Activated CD4-positive, alpha-beta memory T cell treated with anti-CD3 and anti-CD28 coated beads for 36 hours (primary cell): ENCODE results near the gene HTR6. TPM values are rescaled to one million over a fixed set of nuclear protein-coding genes. Genes with fewer than 3 reads are reported as not detected.

Experiments used
- CTCF ChIA-PET: fragments of 350-600 bp; sonication (Branson Sonifier 250); formaldehyde crosslinking; loops from one replicate; lab custom pipeline; 2021; ENCODE audit warnings: antibody characterized with exemption, inconsistent platforms; lab: Charles Lee
- POLR2A ChIA-PET: fragments of 350-600 bp; sonication (Branson Sonifier 250); formaldehyde crosslinking; loops from one replicate; lab custom pipeline; 2021; ENCODE audit warnings: antibody characterized with exemption; lab: Charles Lee
- DNase-seq: peaks from one replicate; pipeline ENCODE4 v3.0.0-alpha.2; 2020
- H3K27ac Mint-ChIP-seq: one replicate; pipeline ENCODE4 v1.8.0; 2021; ENCODE audit warnings: mixed read lengths
- H3K27me3 Mint-ChIP-seq: one replicate; pipeline ENCODE4 v1.8.0; 2021; ENCODE audit warnings: mixed read lengths
- H3K36me3 Mint-ChIP-seq: one replicate; pipeline ENCODE4 v1.8.0; 2021; ENCODE audit warnings: mixed read lengths
- H3K4me1 Mint-ChIP-seq: one replicate; pipeline ENCODE4 v1.8.0; 2021; ENCODE audit warnings: low read depth, mixed read lengths
- H3K4me3 Mint-ChIP-seq: one replicate; pipeline ENCODE4 v1.8.0; 2021; ENCODE audit warnings: mild to moderate bottlenecking, mixed read lengths
- H3K9me3 Mint-ChIP-seq: one replicate; pipeline ENCODE4 v1.8.0; 2021; ENCODE audit warnings: mixed read lengths
- intact Hi-C: fragments of 100-400 bp; cut with micrococcal nuclease; formaldehyde crosslinking; loops from one replicate; pipeline ENCODE4 v1.15.1; 2023
- total RNA-seq, 2 experiments: library from RNA; stranded (reverse); gene quantifications; one replicate each; pipeline ENCODE4 v1.2.3, GENCODE V29; 2021

Gene HTR6
- total RNA-seq, 2 experiments from 2014 or later = 0.17 to 0.19 TPM

GRCh38 chr1:19661721-19662228 lies 2.9 kb upstream of the HTR6 start:
- no peak overlapping the region for H3K27ac Mint-ChIP-seq

GRCh38 chr1:19662313-19662712 lies 2.4 kb upstream of the HTR6 start:
- no peaks in the 10 kb centered on the region for H3K9me3 Mint-ChIP-seq
- H3K36me3 Mint-ChIP-seq = peaks cover 1% of the 10 kb centered on the region
- no peak overlapping the region for H3K4me3 Mint-ChIP-seq
- H3K4me1 Mint-ChIP-seq = peaks cover 20% of the 10 kb centered on the region
- no peak for DNase-seq
- H3K27ac Mint-ChIP-seq = no peak overlapping the region
- CTCF ChIA-PET = interaction anchor here (0.6 to 6.2 kb wide), 44 partner anchors 9 to 488 kb away, joined by 3 to 195 read pairs (median 4); partner anchors contain the start of genes EMC1, MRTO4, NBL1 and OTUD3
- H3K27me3 Mint-ChIP-seq = peaks cover 21% of the 10 kb centered on the region
- intact Hi-C loops = no loop called here
- POLR2A ChIA-PET = no interaction called here

More at GRCh38 chr1:19661721-19662228, 2.9 kb upstream of the HTR6 start:
- CTCF ChIA-PET = interaction anchor here (0.6 to 6.2 kb wide), 46 partner anchors 8 to 487 kb away, joined by 3 to 195 read pairs (median 4); partner anchors contain the start of genes EMC1, MRTO4, NBL1 and OTUD3
- Mint-ChIP-seq H3K9me3 (no peaks in the 10 kb centered on the region), H3K36me3 (peaks cover 1% of the 10 kb centered on the region), H3K4me1 (peaks cover 20% of the 10 kb centered on the region), H3K4me3 (no peak overlapping the region), H3K27me3 (peaks cover 17% of the 10 kb centered on the region)
- DNase-seq = peak; percentile 45
- POLR2A ChIA-PET = no interaction called here
- intact Hi-C loops = loop anchor here (1.0 to 2.0 kb wide), 2 partner anchors 43 to 149 kb away; no protein-coding TSS in a partner anchor

- ChIA-PET CTCF (interaction anchor here (6.2 kb wide), 1 partner anchor 41 kb away, joined by 195 read pairs; no protein-coding TSS in a partner anchor), POLR2A (no interaction called here)
Observed at GRCh38 chr1:19665186-19665495, 466 bp downstream of the HTR6 start.

GRCh38 chr1:19665496-19666465 lies 1.1 kb downstream of the HTR6 start:
- no peak for DNase-seq
- H3K27ac Mint-ChIP-seq = no peak overlapping the region
- peaks cover 1% of the 10 kb centered on the region for H3K36me3 Mint-ChIP-seq
- H3K27me3 Mint-ChIP-seq = peaks cover 21% of the 10 kb centered on the region
- H3K4me1 Mint-ChIP-seq = peaks cover 14% of the 10 kb centered on the region
- ChIA-PET POLR2A (no interaction called here), CTCF (interaction anchor here (0.6 kb wide), 1 partner anchor 761 kb away, joined by 4 read pairs; no protein-coding TSS in a partner anchor)
- peak overlapping the region; percentile 62 for H3K4me3 Mint-ChIP-seq
- intact Hi-C loops = no loop called here
- H3K9me3 Mint-ChIP-seq = no peaks in the 10 kb centered on the region

More at GRCh38 chr1:19665186-19665495, 466 bp downstream of the HTR6 start:
- DNase-seq = no peak
- intact Hi-C loops = no loop called here
- Mint-ChIP-seq H3K4me1 (peaks cover 14% of the 10 kb centered on the region), H3K4me3 (peak overlapping the region; percentile 28), H3K9me3 (no peaks in the 10 kb centered on the region), H3K27ac (no peak overlapping the region), H3K27me3 (peaks cover 21% of the 10 kb centered on the region), H3K36me3 (peaks cover 1% of the 10 kb centered on the region)

GRCh38 chr1:19668888-19669287 lies 4.2 kb downstream of the HTR6 start:
- CTCF ChIA-PET = interaction anchor here (0.5 to 0.8 kb wide), 2 partner anchors 36 to 349 kb away, joined by 3 to 4 read pairs; no protein-coding TSS in a partner anchor

GRCh38 chr1:19670787-19671186 lies 6.1 kb downstream of the HTR6 start:
- DNase-seq = no peak
- peaks cover 3% of the 10 kb centered on the region for H3K4me1 Mint-ChIP-seq
- H3K27ac Mint-ChIP-seq = no peak overlapping the region
- H3K27me3 Mint-ChIP-seq = peaks cover 14% of the 10 kb centered on the region
- CTCF ChIA-PET = interaction anchor here (1.0 to 4.0 kb wide), 3 partner anchors 10 to 36 kb away, joined by 3 to 25 read pairs (median 3); no protein-coding TSS in a partner anchor
- POLR2A ChIA-PET = no interaction called here
- intact Hi-C loops = no loop called here
- peaks cover 1% of the 10 kb centered on the region for H3K36me3 Mint-ChIP-seq
- no peak overlapping the region for H3K4me3 Mint-ChIP-seq
- no peaks in the 10 kb centered on the region for H3K9me3 Mint-ChIP-seq

More at GRCh38 chr1:19668888-19669287, 4.2 kb downstream of the HTR6 start:
- intact Hi-C loops = no loop called here
- Mint-ChIP-seq H3K4me1 (peaks cover 11% of the 10 kb centered on the region), H3K36me3 (peaks cover 1% of the 10 kb centered on the region), H3K27ac (no peak overlapping the region), H3K9me3 (no peaks in the 10 kb centered on the region), H3K4me3 (no peak overlapping the region), H3K27me3 (peaks cover 19% of the 10 kb centered on the region)
- DNase-seq = no peak
- POLR2A ChIA-PET = no interaction called here

- CTCF ChIA-PET = interaction anchor here (0.8 to 4.0 kb wide), 5 partner anchors 11 to 43 kb away, joined by 3 to 25 read pairs (median 3); no protein-coding TSS in a partner anchor
- H3K27ac Mint-ChIP-seq = no peak overlapping the region
- no peaks in the 10 kb centered on the region for H3K9me3 Mint-ChIP-seq
- H3K36me3 Mint-ChIP-seq = no peaks in the 10 kb centered on the region
- POLR2A ChIA-PET = no interaction called here
- intact Hi-C loops = no loop called here
- H3K27me3 Mint-ChIP-seq = peaks cover 2% of the 10 kb centered on the region
- H3K4me3 Mint-ChIP-seq = no peak overlapping the region
- H3K4me1 Mint-ChIP-seq = no peaks in the 10 kb centered on the region
- DNase-seq = no peak
Observed at GRCh38 chr1:19672237-19672636, 7.6 kb downstream of the HTR6 start.

- no peak for DNase-seq
- no peaks in the 10 kb centered on the region for H3K9me3 Mint-ChIP-seq
- CTCF ChIA-PET = interaction anchor here (1.2 to 2.6 kb wide), 2 partner anchors 14 to 28 kb away, joined by 3 to 14 read pairs; no protein-coding TSS in a partner anchor
- no peak overlapping the region for H3K27ac Mint-ChIP-seq
- H3K4me1 Mint-ChIP-seq = no peaks in the 10 kb centered on the region
- H3K36me3 Mint-ChIP-seq = no peaks in the 10 kb centered on the region
- intact Hi-C loops = no loop called here
- no peak overlapping the region for H3K4me3 Mint-ChIP-seq
- POLR2A ChIA-PET = interaction anchor here (0.5 kb wide), 1 partner anchor 1305 kb away, joined by 3 read pairs; no protein-coding TSS in a partner anchor
- H3K27me3 Mint-ChIP-seq = peaks cover 2% of the 10 kb centered on the region
Observed at GRCh38 chr1:19675797-19676196, 11.1 kb downstream of the HTR6 start.

- Mint-ChIP-seq H3K36me3 (no peaks in the 10 kb centered on the region), H3K4me3 (no peak overlapping the region), H3K9me3 (no peaks in the 10 kb centered on the region), H3K27ac (no peak overlapping the region), H3K27me3 (peaks cover 2% of the 10 kb centered on the region), H3K4me1 (no peaks in the 10 kb centered on the region)
- CTCF ChIA-PET = interaction anchor here (0.7 to 2.6 kb wide), 4 partner anchors 15 to 29 kb away, joined by 3 to 14 read pairs (median 5); no protein-coding TSS in a partner anchor
- DNase-seq = peak; percentile 31
- POLR2A ChIA-PET = interaction anchor here (0.5 kb wide), 1 partner anchor 1305 kb away, joined by 3 read pairs; no protein-coding TSS in a partner anchor
- intact Hi-C loops = no loop called here
Observed at GRCh38 chr1:19676438-19676922, 11.8 kb downstream of the HTR6 start.

GRCh38 chr1:19678493-19678892 lies 13.8 kb downstream of the HTR6 start:
- no peak for DNase-seq
- Mint-ChIP-seq H3K4me3 (no peak overlapping the region), H3K9me3 (no peaks in the 10 kb centered on the region), H3K27ac (no peak overlapping the region), H3K27me3 (peaks cover 2% of the 10 kb centered on the region), H3K4me1 (no peaks in the 10 kb centered on the region), H3K36me3 (no peaks in the 10 kb centered on the region)
- POLR2A ChIA-PET = no interaction called here
- CTCF ChIA-PET = interaction anchor here (1.8 kb wide), 1 partner anchor 26 kb away, joined by 7 read pairs; no protein-coding TSS in a partner anchor
- intact Hi-C loops = no loop called here

- H3K4me1 Mint-ChIP-seq = no peaks in the 10 kb centered on the region
- intact Hi-C loops = no loop called here
- H3K4me3 Mint-ChIP-seq = no peak overlapping the region
- ChIA-PET POLR2A (no interaction called here), CTCF (no interaction called here)
- H3K27ac Mint-ChIP-seq = no peak overlapping the region
- peaks cover 2% of the 10 kb centered on the region for H3K27me3 Mint-ChIP-seq
- no peak for DNase-seq
- H3K9me3 Mint-ChIP-seq = no peaks in the 10 kb centered on the region
- no peaks in the 10 kb centered on the region for H3K36me3 Mint-ChIP-seq
Observed at GRCh38 chr1:19678931-19679453, 14.3 kb downstream of the HTR6 start.
